Keratinocyte (primary cell): Measurements from ENCODE around the gene GNB1L. TPM values are rescaled to one million over a fixed set of nuclear protein-coding genes. Genes with fewer than 3 reads are reported as not detected.
A peak's percentile ranks its signal among the peaks of the same experiment; 100 is the strongest.

Experiments
- DNase-seq: peaks from one replicate; pipeline ENCODE4 v3.0.0-alpha.2; 2011; ENCODE audit warnings: low read depth, missing footprints, low spot score
- FAIRE-seq: peaks from 2 replicates; lab custom pipeline; 2011; peaks lifted over from hg19 to GRCh38; lab: Jason Lieb, UNC
- H2AFZ ChIP-seq: 2 replicates; pipeline ENCODE4 v1.6.0; 2012; ENCODE audit warnings: low read length, control low read depth, inconsistent platforms; ENCODE audit not compliant: control insufficient read depth
- H3K27ac ChIP-seq: 2 replicates; pipeline ENCODE4 v1.5.1; 2011; ENCODE audit warnings: low read length; ENCODE audit not compliant: control insufficient read depth, insufficient read depth
- H3K27me3 ChIP-seq: 3 replicates; pipeline ENCODE4 v1.6.0; 2011; ENCODE audit warnings: low read length; ENCODE audit not compliant: control insufficient read depth, insufficient read depth; ENCODE audit errors: extremely low read depth
- H3K36me3 ChIP-seq, 2 experiments: 2 replicates in 1 of 2; 3 replicates in 1 of 2; pipeline ENCODE4 v1.5.1; 2011; ENCODE audit warnings: low read length in 2 of 2, mild to moderate bottlenecking in 1 of 2; ENCODE audit not compliant: control insufficient read depth in 2 of 2, insufficient read depth in 2 of 2; ENCODE audit errors: extremely low read depth in 1 of 2
- H3K4me1 ChIP-seq: 3 replicates; pipeline ENCODE4 v1.5.1; 2011; ENCODE audit warnings: low read length; ENCODE audit not compliant: control insufficient read depth, insufficient read depth; ENCODE audit errors: extremely low read depth
- H3K4me2 ChIP-seq: 3 replicates; pipeline ENCODE4 v1.6.0; 2011; ENCODE audit warnings: low read depth, low read length; ENCODE audit not compliant: control insufficient read depth, insufficient read depth; ENCODE audit errors: extremely low read depth
- H3K4me3 ChIP-seq, 3 experiments: fragments of 200-600 bp in 1 of 3; sonication (generic) in 1 of 3; 2 replicates in 2 of 3; 3 replicates in 1 of 3; pipeline ENCODE4 v1.5.1; 2011 to 2016; ENCODE audit warnings: low read length in 3 of 3, mild to moderate bottlenecking in 3 of 3, control low read depth in 2 of 3, inconsistent platforms in 1 of 3, low read depth in 1 of 3, mixed read lengths in 1 of 3, mixed run types in 1 of 3, moderate library complexity in 1 of 3; ENCODE audit not compliant: control insufficient read depth in 2 of 3, insufficient read depth in 2 of 3; ENCODE audit errors: extremely low read depth in 1 of 3
- H3K79me2 ChIP-seq: 2 replicates; pipeline ENCODE4 v1.6.0; 2012; ENCODE audit warnings: low read length; ENCODE audit not compliant: control insufficient read depth, insufficient read depth
- H3K9ac ChIP-seq: 3 replicates; pipeline ENCODE4 v1.6.0; 2011; ENCODE audit warnings: low read length; ENCODE audit not compliant: control insufficient read depth, insufficient read depth; ENCODE audit errors: extremely low read depth
- H3K9me1 ChIP-seq: 3 replicates; pipeline ENCODE4 v1.6.0; 2011; ENCODE audit warnings: low read length; ENCODE audit not compliant: control insufficient read depth, insufficient read depth; ENCODE audit errors: extremely low read depth
- H3K9me3 ChIP-seq: 2 replicates; pipeline ENCODE4 v1.5.1; 2012; ENCODE audit warnings: low read depth, low read length; ENCODE audit not compliant: control insufficient read depth
- H4K20me1 ChIP-seq: 3 replicates; pipeline ENCODE4 v1.6.0; 2011; ENCODE audit warnings: low read length; ENCODE audit not compliant: control insufficient read depth, insufficient read depth; ENCODE audit errors: extremely low read depth
- CTCF ChIP-seq, 3 experiments: IDR thresholded peaks in 1 of 3; conservative IDR thresholded peaks in 1 of 3; optimal IDR thresholded peaks in 1 of 3; 2 replicates in 2 of 3; 3 replicates in 1 of 3; pipeline versions ENCODE3 to v1.5.1; 2011; ENCODE audit warnings: low read length in 3 of 3, mild to moderate bottlenecking in 3 of 3, moderate library complexity in 2 of 3, control low read depth in 1 of 3, inconsistent platforms in 1 of 3; ENCODE audit not compliant: insufficient read depth in 2 of 3; ENCODE audit errors: extremely low read depth in 1 of 3
- EZH2 ChIP-seq: IDR thresholded peaks from one replicate; pipeline ENCODE4 v1.6.1; 2012; ENCODE audit warnings: inconsistent platforms, mild to moderate bottlenecking, low read length, moderate library complexity
- dilution Hi-C: fragments of 300-500 bp; cut with MboI; formaldehyde crosslinking; loops from one replicate; pipeline ENCODE4 v1.7.0; 2020; ENCODE audit warnings: low sequenced_read_pairs; ENCODE audit not compliant: extremely low pct_ligation_motif_present
- polyA plus RNA-seq, 5 experiments: library from polyadenylated mRNA; depleted of rRNA in 3 of 5; stranded (reverse) in 3 of 5; stranded (forward) in 1 of 5; unstranded in 1 of 5; fragments of >200 nt; gene quantifications; 1 replicate in 1 of 5; 2 replicates in 3 of 5; 3 replicates in 1 of 5; pipeline versions ENCODE4 v1.2.1 to v1.2.3, GENCODE V29; 2011 to 2012; ENCODE audit warnings: missing spikeins in 2 of 5, low read depth in 1 of 5, low replicate concordance in 1 of 5

Gene GNB1L
- polyA plus RNA-seq, 1 donor (not counting 4 experiments of a cell fraction or from before 2014, with no cell fraction given) = 2.0 TPM

DNA sequence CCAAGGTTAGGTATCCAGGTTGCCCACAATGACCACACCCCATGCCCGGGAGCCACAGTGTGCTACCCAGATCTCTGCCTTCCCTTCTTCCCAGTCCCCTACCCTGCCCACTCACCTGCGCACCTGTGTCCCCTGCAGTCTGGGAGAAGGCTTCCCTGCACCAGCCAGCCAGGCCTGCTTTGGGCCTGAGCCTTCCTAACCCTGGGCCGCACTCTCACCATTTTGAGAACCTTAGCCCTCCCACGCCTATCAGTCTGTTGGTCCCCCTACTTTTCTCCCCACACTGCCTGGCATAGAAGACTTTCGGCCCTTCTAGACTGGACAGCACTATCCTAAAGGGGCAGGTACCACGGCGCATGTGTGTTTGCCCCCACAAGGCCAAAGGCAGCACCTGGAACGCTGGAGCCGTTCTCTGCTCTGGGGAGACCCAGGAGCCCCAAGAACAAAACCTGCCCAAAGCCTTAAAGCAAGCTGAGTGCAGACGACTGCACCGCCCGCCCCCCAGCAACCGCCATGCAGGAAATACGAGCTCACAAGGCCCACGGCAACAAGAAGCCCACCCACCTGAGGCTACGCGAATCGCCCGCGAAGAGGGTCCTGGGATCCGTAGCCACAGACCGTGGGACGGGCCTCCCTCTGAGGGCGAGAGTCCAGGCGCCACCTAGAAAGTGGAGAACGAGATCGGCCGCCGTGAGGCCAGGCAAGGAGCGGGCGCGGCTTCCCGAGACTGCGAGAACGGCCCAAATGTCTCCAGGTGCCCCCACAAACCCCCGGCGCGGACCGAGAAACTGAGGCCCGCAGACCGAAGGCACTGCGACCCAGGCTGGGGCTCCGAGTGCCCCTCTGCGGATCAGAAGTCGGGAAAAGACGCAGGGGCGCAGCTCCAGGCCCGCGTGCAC is 546 bp downstream of the GNB1L start:
- FAIRE-seq = no peak
- TF ChIP-seq EZH2 (no peak), CTCF (optimal IDR thresholded peaks at IDR 0.05 in 1 of 3, IDR thresholded peaks at IDR 0.05 in 1 of 3, conservative IDR thresholded peaks at IDR 0.05 in 1 of 3; ENCODE audit: extremely low read depth in 1 of 3, insufficient read depth in 2 of 3, low read length in 3 of 3) (no peak)

GRCh38 chr22:19853058-19853878 is 1.4 kb downstream of the GNB1L start:
- Histone ChIP-seq H3K4me3 (peak overlapping the region; percentile 89 to 93 (median 93)), H3K9me1 (no peaks in the 10 kb centered on the region), H3K9me3 (no peaks in the 10 kb centered on the region), H3K4me1 (peaks cover 59% of the 10 kb centered on the region), H3K79me2 (peaks cover 54% of the 10 kb centered on the region), H3K27me3 (no peaks in the 10 kb centered on the region), H4K20me1 (peaks cover 9% of the 10 kb centered on the region), H3K9ac (peak overlapping the region; percentile 87), H2AFZ (no peak overlapping the region), H3K4me2 (peak overlapping the region; percentile 96), H3K36me3 (peaks cover 12 to 25% of the 10 kb centered on the region in 2 experiments), H3K27ac (peak overlapping the region; percentile 66)
- FAIRE-seq (no peak), DNase-seq (no peak)
- TF ChIP-seq CTCF (optimal IDR thresholded peaks at IDR 0.05 in 1 of 3, IDR thresholded peaks at IDR 0.05 in 1 of 3, conservative IDR thresholded peaks at IDR 0.05 in 1 of 3; ENCODE audit: extremely low read depth in 1 of 3, insufficient read depth in 2 of 3, low read length in 3 of 3) (no peak), EZH2 (no peak)
- dilution Hi-C loops = no loop called here

More for the DNA sequence above, 546 bp downstream of the GNB1L start:
- peaks cover 51% of the 10 kb centered on the region for H3K4me1 ChIP-seq
- peak overlapping the region; percentile 96 for H3K4me2 ChIP-seq
- no peaks in the 10 kb centered on the region for H3K9me3 ChIP-seq
- no peaks in the 10 kb centered on the region for H3K27me3 ChIP-seq
- H3K36me3 ChIP-seq = peaks cover 12 to 21% of the 10 kb centered on the region in 2 experiments
- H3K27ac ChIP-seq = peak overlapping the region; percentile 66
- H3K4me3 ChIP-seq = peak overlapping the region; percentile 89 to 93 (median 93)
- dilution Hi-C loops = no loop called here
- no peaks in the 10 kb centered on the region for H3K9me1 ChIP-seq
- no peak for DNase-seq
- H2AFZ ChIP-seq = peak overlapping the region; percentile 17
- H3K9ac ChIP-seq = peak overlapping the region; percentile 87
- H4K20me1 ChIP-seq = peaks cover 9% of the 10 kb centered on the region
- H3K79me2 ChIP-seq = peaks cover 54% of the 10 kb centered on the region
